ENCODE measurements around the gene LMAN1.

- no peak for TF ChIP-seq REST (IDR thresholded peaks at IDR 0.05; ENCODE audit: insufficient read depth in 1 of 2, low read depth in 2 of 2, low read length in 2 of 2)
- no peak for TF ChIP-seq POLR2AphosphoS5 (IDR thresholded peaks at IDR 0.05; ENCODE audit: low read depth, low read length)
Observed at GRCh38 chr18:59306640-59307039, 52.4 kb downstream of the LMAN1 start.

Measured in PFSK-1 (cell line).